Cardiac septum (tissue), 1 donor: ENCODE results near the gene CAPZA2. TPM values are rescaled to one million over a fixed set of nuclear protein-coding genes. Genes with fewer than 3 reads are reported as not detected.
"Not testable (repeated sequence)": the region's sequence is repeated elsewhere in the genome, so short reads cannot be mapped to it uniquely, and the experiment has no call there.

Source experiments
- DNase-seq: peaks from one replicate; pipeline ENCODE4 v3.0.0-alpha.2; 2020; ENCODE audit warnings: low spot score
- intact Hi-C: fragments of 100-400 bp; cut with DNase I; formaldehyde crosslinking; loops from one replicate; pipeline ENCODE4 v1.14.0; 2022
- total RNA-seq: library from RNA; stranded (reverse); fragmentation: NEBNext Ultra II Directional; extraction: Animal tissue kit (Norgen Biotek cat#: 25700); gene quantifications from one replicate; pipeline ENCODE4 v1.2.1, GENCODE V29; 2021
- donor health status: DM: no; HTN: no; CAD: no.

Gene CAPZA2
- total RNA-seq, 1 donor from 2014 or later: 313 TPM

GRCh38 chr7:116970238-116970910 is 108.0 kb downstream of the CAPZA2 start:
- DNase-seq: no peak
- intact Hi-C loops: no loop called here

- intact Hi-C loops, DNase-seq: not testable (repeated sequence)
Observed at GRCh38 chr7:116971153-116971552, 108.8 kb downstream of the CAPZA2 start.

Other genes with a start within 250 kb of the CAPZA2 start
- gene MET, start 190.4 kb upstream of the CAPZA2 start, total RNA-seq: 9.2 TPM
- 23.4 TPM for gene ST7, start 90.9 kb downstream of the CAPZA2 start, total RNA-seq